Measurements from ENCODE around the gene MRNIP.

The MRNIP gene

DNA sequence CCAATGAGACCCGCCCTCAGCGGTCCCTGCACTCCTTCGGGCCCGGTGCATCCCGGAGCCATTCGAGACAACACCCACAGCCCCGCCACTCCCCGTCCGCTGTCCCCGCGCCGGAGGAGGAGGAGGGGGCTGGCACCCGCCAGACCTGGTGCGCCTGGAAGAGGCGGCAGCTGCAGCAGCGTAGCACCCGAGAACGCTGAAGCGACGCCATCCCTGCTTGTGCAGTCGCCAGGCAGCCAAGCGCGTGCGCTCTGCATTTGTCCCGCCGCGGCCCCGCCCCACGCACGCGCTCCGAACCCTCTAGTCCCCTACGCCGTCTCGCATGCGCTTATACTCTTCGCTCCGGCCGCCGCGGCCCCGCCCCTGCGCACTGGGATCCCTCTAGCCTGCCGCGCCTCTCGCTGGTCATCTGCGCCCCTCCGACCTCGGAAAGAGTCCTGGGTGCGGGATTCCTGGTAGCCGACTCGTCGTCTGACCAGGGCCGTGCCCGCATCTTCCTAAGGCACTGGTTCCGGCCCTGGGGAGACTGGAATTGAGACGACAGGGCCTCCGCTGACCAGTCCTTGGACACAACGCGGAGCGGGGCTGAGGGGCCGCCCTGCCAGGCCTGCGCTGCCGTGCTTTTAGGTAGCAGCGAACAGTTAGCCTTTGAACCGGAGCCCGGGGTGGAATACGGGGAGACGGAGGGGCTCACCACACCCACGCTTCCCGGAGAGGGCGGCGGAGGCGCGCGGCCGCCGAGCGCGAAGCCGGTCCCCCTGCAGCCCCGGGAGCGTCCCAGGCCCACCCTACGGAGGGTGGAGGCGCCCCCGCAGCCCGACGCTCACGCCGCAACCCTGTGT is at the start of gene MRNIP:
Gene MRNIP, minus strand, starts transcription at position 232 of the 842 bp plus-strand sequence. Its CDS starts 21 bp downstream, at position 211.
- TF ChIP-seq, protein P1, sequence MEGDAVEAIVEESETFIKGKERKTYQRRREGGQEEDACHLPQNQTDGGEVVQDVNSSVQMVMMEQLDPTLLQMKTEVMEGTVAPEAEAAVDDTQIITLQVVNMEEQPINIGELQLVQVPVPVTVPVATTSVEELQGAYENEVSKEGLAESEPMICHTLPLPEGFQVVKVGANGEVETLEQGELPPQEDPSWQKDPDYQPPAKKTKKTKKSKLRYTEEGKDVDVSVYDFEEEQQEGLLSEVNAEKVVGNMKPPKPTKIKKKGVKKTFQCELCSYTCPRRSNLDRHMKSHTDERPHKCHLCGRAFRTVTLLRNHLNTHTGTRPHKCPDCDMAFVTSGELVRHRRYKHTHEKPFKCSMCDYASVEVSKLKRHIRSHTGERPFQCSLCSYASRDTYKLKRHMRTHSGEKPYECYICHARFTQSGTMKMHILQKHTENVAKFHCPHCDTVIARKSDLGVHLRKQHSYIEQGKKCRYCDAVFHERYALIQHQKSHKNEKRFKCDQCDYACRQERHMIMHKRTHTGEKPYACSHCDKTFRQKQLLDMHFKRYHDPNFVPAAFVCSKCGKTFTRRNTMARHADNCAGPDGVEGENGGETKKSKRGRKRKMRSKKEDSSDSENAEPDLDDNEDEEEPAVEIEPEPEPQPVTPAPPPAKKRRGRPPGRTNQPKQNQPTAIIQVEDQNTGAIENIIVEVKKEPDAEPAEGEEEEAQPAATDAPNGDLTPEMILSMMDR (IDR thresholded peaks at IDR 0.05) = no peak
- Histone ChIP-seq H3K4me1 (peaks cover 0 to 38% (median 17%) of the 10 kb centered on the region in 4 donors), H3K4me3 (peak within 1 kb of the TSS; percentile 88 to 93), H3K9me3 (no peaks in the 10 kb centered on the region), H3K27ac (peak within 1 kb of the TSS; percentile 91 to 95), H3K27me3 (no peaks in the 10 kb centered on the region), H3K36me3 (peaks cover 17 to 22% (median 22%) of the 10 kb centered on the region in 3 donors)
- intact Hi-C loops (cut with DNase I; ENCODE audit: low total_unique reads) = loop anchor here (5.0 kb wide), 4 partner anchors 37 to 162 kb away; partner anchors contain the start of genes CANX and SQSTM1
- peak; percentile 98 to 99 for DNase-seq

- H3K27me3 ChIP-seq = no peaks in the 10 kb centered on the region
- peak; percentile 61 to 80 for DNase-seq
Observed at GRCh38 chr5:179907556-179908324, 49.1 kb upstream of the MRNIP start, which contains the start of gene TBC1D9B. Gene TBC1D9B (minus strand): TSS chr5:179907897. CDS start chr5:179907821, 76 bp downstream.

GRCh38 chr5:179906795-179907555 is 48.4 kb upstream of the MRNIP start:
- H3K27ac ChIP-seq = peak overlapping the region; percentile 79 to 80
- intact Hi-C loops (cut with DNase I; ENCODE audit: low total_unique reads) = loop anchor here (5.0 kb wide), 2 partner anchors 100 to 165 kb away; partner anchors contain the start of genes MGAT4B and RNF130
- no peaks in the 10 kb centered on the region for H3K9me3 ChIP-seq
- no peak for DNase-seq
- TF ChIP-seq, protein P1 (IDR thresholded peaks at IDR 0.05) = no peak
- H3K36me3 ChIP-seq = peaks cover 0 to 29% (median 18%) of the 10 kb centered on the region in 3 donors
- H3K4me1 ChIP-seq = peaks cover 0 to 22% (median 17%) of the 10 kb centered on the region in 4 donors
- H3K4me3 ChIP-seq = peak overlapping the region; percentile 67 to 79
- H3K27me3 ChIP-seq = no peaks in the 10 kb centered on the region

More at GRCh38 chr5:179907556-179908324, 49.1 kb upstream of the MRNIP start, which contains the start of gene TBC1D9B:
- no peaks in the 10 kb centered on the region for H3K9me3 ChIP-seq
- H3K27ac ChIP-seq = peak within 1 kb of the TSS; percentile 79 to 80
- intact Hi-C loops (cut with DNase I; ENCODE audit: low total_unique reads) = loop anchor here (5.0 kb wide), 2 partner anchors 100 to 165 kb away; partner anchors contain the start of genes MGAT4B and RNF130
- TF ChIP-seq, protein P1 (IDR thresholded peaks at IDR 0.05) = peak in 1 of 2 experiments; percentile 70
- H3K36me3 ChIP-seq = peaks cover 0 to 21% (median 16%) of the 10 kb centered on the region in 3 donors
- H3K4me3 ChIP-seq = peak within 1 kb of the TSS; percentile 67 to 79
- H3K4me1 ChIP-seq = peaks cover 0 to 22% (median 17%) of the 10 kb centered on the region in 4 donors

DNA sequence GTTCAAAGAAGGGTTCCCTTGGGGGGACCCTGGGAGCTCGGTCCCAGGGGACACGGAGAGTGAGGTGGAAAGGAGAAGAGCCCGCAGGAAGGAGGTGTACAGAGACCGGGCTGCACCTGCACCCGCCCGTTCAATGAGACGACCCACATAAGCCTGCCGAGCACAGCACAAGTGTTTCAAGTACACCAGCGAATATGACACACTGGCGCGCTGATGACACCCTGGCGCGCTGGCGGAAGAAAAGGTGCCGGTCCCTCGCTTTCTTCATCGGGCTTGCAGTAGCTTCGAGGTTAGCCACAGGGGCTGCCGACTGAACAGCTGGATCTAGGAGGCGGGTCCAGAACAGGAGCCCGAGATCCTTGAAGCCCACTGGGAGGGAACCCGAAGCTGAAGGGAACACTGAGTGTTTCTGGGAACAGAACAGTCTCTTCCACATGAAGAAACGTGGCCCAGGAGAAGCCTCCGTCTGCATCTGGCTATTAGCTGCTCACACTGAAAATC is 47.7 kb upstream of the MRNIP start:
- Histone ChIP-seq H3K27ac (peak overlapping the region; percentile 79 to 80), H3K27me3 (no peaks in the 10 kb centered on the region), H3K36me3 (peaks cover 0 to 33% (median 18%) of the 10 kb centered on the region in 3 donors), H3K4me1 (peaks cover 0 to 22% (median 17%) of the 10 kb centered on the region in 4 donors), H3K9me3 (no peaks in the 10 kb centered on the region), H3K4me3 (peak overlapping the region; percentile 67 to 79)
- intact Hi-C loops (cut with DNase I; ENCODE audit: low total_unique reads) = loop anchor here (5.0 kb wide), 2 partner anchors 99 to 166 kb away; partner anchors contain the start of genes MGAT4B and RNF130
- TF ChIP-seq, protein P1 (IDR thresholded peaks at IDR 0.05) = no peak
- no peak for DNase-seq
